ENCODE results near the gene CFAP97.
"Not testable (repeated sequence)": the region's sequence is repeated elsewhere in the genome, so short reads cannot be mapped to it uniquely, and the experiment has no call there.

The CFAP97 gene

DNA sequence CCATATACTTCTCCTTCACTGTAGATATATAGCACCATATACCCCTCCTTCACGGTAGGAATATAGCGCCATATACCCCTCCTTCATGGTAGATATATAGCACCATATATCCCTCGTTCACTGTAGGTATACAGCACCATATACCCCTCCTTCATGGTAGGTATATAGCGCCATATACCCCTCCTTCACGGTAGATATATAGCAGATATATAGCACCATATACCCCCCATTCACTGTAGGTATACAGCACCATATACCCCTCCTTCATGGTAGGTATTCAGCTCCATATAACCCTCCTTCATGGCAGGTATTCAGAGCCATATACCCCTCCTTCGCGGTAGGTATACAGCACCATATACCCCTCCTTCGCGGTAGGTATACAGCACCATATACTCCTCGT is 18.1 kb upstream of the CFAP97 start:
- DNase-seq, result no peak

- no peak for DNase-seq
Observed at GRCh38 chr4:185221491-185221890, 17.7 kb upstream of the CFAP97 start.

DNA sequence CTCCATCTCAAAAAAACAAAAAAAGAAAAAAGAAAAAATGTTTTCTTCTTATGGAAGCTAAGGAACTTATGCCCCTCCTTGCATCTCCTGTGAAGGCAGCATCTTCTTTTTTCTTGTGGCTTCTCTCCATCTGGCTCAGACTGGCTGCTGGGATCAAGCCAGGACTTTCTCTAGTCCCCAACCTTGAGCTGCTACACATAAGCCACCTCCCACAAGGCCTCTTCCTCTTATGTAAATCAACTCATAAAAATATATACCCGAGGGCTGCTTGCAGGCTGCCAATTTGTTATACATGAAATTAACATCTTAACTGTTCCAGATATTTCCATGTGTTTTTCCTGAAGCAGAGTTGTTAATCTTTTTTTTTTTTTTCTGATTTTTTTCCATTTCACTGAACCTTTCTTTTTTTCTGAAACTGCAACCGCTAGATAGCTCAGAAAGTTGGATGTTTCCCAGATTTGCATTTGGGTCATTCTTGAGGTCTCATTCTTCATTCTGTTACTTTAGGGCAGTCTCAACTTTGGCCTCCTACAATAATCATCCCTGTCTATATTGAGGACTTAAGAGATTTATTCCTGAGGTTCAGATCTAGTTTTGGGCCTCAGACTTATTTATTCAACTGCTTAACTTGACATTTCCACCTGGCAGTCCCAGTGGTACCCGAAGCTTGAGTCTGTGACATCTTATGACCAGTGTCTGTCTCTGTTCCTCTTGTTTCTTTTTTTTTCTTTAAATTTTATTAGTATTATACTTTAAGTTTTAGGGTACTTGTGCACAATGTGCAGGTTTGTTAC is 15.9 kb upstream of the CFAP97 start:
- no peak for DNase-seq

DNA sequence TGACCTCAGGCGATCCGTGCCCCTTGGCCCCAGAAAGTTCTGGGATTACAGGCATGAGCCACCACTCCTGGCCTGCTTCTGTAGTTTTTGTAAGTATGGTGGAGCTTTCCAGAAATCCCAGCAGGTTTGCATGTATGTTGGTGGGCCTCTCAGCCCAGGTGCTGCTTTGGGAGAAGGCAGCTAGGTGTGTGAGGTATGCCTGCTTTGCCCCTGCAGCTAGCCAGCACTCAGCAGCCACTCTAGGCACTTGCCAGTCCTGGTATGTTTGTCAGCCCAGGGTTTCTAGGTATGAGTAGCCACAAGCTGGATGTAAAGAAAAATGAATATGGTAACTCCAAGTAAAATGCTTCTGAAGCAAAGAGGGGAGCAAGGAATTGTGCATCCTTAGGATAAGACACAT is 14.5 kb upstream of the CFAP97 start:
- DNase-seq, result no peak

DNA sequence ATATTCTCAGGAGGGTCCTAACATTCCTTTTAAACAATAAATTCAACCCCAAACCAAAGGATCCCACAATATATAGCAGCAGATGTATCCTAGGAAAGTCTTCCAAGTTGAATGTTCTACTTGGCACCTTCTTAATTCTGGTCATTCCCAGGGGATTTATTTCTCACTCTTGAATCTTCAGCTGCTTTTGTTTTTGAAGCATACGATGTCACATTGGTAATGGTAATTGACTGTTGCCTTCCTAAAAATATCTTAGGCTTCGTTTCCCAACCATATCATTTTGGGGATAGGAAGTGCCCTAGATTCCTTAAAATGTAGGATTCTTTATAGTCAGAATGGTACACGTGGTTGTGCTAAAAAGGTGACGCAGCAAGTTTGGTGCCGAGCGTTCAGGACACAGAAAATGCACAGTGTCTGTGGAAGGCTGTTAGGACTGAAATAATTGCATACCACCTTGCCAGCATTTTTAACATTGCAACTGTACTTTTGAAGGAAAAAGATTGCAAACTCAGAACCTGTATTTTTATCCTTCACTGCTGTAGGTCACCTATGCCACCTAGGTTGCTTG is 13.7 kb upstream of the CFAP97 start:
- no peak for DNase-seq

GRCh38 chr4:185215261-185215660 is 11.5 kb upstream of the CFAP97 start:
- no peak for DNase-seq

GRCh38 chr4:185213877-185214276 is 10.1 kb upstream of the CFAP97 start:
- no peak for DNase-seq

GRCh38 chr4:185212581-185212980 is 8.8 kb upstream of the CFAP97 start:
- DNase-seq, result no peak

DNA sequence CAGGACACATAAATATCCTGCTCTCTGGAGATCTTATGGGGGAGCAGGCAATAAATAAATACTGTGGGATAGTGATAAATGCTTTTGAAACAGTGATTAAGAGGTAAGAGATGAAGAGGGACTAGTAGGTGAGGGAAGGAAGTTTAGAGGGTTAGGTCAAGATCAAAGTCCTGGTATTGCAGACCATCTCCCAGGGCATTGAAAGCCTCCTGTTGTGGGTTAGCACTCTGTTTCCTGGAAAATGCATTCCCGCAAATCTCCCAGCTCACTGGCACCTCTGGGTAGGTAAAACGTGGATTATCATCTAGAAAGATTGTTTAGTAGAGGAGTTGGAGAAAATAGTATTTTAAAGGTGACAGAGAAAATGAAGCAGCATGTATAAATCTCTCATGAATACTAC is 7.8 kb upstream of the CFAP97 start:
- DNase-seq, result no peak

GRCh38 chr4:185211035-185211434 is 7.2 kb upstream of the CFAP97 start:
- no peak for DNase-seq

GRCh38 chr4:185210102-185210981 is 6.5 kb upstream of the CFAP97 start:
- no peak for DNase-seq

GRCh38 chr4:185209852-185210101 is 6.0 kb upstream of the CFAP97 start:
- not testable (repeated sequence) for DNase-seq

DNA sequence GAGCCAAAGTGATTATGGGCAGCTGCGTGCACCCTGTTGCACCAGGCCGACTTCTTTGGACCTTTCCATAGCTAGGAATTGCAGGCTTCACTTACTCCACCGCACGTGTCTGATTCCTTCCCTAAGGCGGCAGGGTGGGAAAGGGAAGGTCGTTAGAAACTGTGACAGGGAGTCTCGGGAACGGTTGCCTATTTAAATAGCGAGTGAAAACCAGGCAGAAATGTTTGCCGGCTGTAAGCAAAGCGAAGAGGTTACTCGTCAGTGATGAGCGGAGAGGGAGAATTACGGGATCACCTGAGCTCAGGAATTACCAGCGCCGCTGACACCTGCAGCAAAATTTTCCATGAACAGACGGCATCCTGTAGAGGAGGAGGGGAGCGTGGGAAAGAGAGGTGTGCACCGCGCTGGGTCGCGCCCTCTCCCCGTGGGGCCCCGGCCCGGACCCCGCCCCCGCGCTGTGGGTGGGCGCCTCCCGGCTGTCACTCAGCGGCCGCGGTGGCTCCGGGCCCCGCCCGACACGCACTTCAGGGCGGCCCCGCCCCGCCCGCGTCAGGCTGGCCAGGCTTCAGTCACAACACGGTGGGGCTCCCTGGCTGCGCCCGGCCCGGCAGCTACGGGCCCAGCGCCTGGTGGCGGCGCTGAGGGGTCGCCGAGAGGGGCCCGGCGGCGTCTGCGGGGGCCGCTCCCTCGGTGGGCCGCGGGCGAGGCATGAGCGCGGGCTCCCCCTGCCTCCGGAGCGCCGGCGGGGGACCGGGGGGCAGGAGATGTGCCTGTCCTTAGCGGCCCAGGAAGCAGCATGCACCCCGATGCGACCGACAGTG is 5.4 kb upstream of the CFAP97 start, which contains the start of gene SNX25:
Gene SNX25, plus strand, starts transcription at position 568 of the 821 bp plus-strand sequence. Its CDS starts 229 bp downstream, at position 797.
- peak; percentile 66 for DNase-seq

DNA sequence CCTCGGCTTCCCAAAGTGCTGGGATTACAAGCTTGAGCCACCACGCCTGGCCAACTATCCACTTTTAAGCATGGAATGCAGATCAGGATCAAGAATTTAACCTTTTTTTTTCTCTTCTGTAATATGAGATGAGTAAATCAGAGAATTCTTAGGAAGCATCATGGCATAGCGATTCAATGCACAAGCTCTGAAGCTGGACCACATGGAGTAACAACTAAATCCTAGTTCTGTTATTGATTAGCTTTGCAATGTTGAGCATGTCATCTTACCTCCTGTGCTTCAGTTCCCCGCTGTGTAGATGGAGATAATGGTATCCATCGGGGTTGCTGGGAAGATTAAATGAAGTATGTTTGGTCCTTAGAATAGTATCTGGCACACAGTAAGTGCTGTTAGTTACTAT is 3.7 kb upstream of the CFAP97 start:
- DNase-seq, result no peak

DNA sequence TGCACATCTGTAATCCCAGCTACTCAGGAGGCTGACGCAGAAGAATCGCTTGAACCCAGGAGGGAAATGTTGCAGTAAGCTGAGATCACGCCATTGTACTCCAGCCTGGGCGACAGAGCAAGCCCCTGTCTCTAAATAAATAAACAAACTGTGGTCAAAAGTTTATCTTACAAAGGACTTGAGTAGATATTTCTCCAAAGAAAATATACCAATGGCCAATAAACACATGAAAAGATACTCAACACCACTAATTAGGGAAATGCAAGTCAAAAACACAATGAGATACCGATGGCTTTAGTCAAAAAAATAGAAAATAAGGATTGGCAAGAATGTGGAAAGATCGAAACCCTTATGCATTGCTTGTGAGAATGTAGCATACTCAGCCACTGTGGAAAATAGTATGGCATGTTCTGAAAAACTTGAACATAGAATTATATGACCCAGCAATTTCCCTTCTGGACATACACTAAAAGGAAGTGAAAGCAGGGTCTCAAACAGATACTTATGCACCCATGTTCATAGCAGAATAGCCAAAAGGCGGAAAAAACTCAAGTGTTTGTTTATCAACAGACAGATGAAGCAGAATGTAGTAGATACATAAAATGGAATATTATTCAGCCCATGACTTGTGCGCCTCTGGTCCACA is 2.0 kb upstream of the CFAP97 start:
- no peak for DNase-seq

DNA sequence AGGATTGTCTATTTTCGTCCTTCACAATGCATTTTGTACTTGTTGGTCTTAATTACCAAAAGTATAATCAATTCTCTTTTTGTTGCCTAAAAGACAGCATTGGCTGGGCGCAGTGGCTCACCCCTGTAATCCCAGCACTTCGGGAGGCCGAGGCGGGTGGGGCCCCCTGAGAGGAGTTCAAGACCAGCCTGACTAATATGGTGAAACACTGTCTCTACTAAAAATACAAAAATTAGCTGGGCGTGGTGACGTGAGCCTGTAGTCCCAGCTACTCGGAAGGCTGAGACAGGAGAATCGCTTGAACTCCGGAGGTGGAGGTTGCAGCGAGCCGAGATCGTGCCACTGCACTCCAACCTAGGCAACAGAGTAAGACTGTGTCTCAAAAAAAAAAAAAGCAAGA is 1.3 kb upstream of the CFAP97 start:
- not testable (repeated sequence) for DNase-seq

- DNase-seq, result no peak
Observed at GRCh38 chr4:185204238-185204910, 574 bp upstream of the CFAP97 start.

DNA sequence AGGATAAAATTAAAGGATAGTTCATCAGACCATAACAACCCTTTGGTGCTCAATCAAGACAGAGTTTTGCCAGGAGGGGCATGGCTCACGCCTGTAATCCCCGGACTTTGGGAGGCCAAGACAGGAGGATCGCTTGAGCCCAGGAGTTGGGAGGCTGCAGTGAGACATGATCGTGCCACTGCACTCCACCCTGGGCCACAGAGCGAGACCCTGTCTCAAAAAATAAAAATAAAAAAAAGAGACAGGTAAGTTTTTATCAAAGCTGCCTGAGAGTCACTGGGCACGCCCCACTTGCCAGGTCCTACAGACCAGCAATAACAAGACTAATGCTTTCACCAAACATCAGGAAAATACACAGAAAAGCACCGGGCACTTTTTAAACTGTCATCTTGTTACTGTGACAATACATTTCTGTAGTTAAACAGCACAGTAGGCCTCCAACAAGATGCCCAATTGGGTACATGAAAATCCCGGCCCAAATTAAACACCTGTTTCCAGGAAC is 765 bp downstream of the CFAP97 start:
- DNase-seq, result no peak

- DNase-seq, result no peak
Observed at GRCh38 chr4:185201977-185202962, 1.5 kb downstream of the CFAP97 start.

- DNase-seq, result not testable (repeated sequence)
Observed at GRCh38 chr4:185198189-185198588, 5.6 kb downstream of the CFAP97 start.

All from NCI-H1436 (cell line).